ENCODE measurements around the gene PSMA4.
A peak's percentile ranks its signal among the peaks of the same experiment; 100 is the strongest.
"Not testable (repeated sequence)": the region's sequence is repeated elsewhere in the genome, so short reads cannot be mapped to it uniquely, and the experiment has no call there.

PSMA4 gene

GRCh38 chr15:78552597-78552996 is 12.4 kb downstream of the PSMA4 start:
- no peak for DNase-seq

DNA sequence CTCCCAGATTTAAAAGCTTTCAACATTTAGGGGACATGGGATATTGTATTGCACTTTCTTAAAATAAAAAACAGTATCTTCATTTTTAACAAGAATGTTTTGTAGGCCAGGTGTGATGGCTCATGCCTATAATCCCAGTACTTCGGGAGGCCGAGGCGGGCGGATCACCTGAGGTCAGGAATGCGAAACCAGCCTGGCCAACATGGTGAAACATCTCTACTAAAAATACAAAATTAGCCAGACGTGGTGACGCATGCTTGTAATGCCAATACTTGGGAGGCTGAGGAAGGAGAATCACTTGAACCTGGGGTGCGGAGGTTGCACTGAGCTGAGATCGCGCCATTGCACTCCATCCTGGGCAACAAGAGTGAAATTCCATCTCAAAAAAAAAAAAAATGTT is 20.0 kb downstream of the PSMA4 start:
- DNase-seq, result not testable (repeated sequence)

DNA sequence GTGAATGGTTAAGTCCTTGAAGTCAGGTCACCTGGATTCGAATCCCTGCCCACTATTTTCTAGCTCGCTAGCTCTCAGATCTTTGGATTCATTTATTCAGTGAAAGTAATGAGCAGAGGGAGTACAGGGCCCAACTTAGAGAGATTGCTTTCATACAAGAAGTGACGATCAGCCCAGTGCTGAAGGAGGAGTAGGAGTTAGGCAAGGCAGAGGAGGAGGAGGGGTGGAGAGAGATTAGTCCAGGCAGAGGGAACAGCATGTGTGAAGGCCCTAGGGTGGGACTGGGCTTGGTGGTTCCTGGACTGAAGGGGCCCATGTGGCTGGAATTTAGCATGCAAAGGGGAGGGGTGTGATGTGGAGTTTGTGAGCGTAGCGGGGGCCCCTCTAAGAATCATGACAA is 21.2 kb downstream of the PSMA4 start:
- DNase-seq, result no peak

- DNase-seq, result no peak
Measured at GRCh38 chr15:78563092-78563491, 22.8 kb downstream of the PSMA4 start.

DNA sequence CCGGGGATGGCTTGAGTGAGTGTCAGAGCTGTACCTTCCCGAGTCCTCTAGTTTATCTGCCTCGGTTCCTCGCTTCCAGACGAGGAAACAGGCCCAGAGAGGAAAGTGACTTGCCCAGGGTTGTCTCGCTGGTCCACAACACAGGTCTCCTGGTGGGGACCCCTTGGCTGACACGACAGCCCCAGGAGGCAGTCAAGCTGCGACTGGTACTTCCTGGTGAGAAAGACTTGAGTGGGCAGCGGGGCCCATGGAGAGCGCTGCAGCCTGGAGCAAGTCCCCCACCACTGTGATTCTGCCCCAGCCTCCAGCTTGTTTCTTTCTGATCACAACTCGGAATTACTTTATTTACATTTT is 24.5 kb downstream of the PSMA4 start:
- no peak for DNase-seq

GRCh38 chr15:78565097-78565950 is 25.1 kb downstream of the PSMA4 start, which contains the start of gene CHRNA5:
Gene CHRNA5, plus strand, starts transcription at chr15:78565520. Its CDS starts 200 bp downstream, at chr15:78565720.
- DNase-seq, result peak; percentile 82

GRCh38 chr15:78565951-78566774 is 25.9 kb downstream of the PSMA4 start:
- DNase-seq, result peak; percentile 62

DNA sequence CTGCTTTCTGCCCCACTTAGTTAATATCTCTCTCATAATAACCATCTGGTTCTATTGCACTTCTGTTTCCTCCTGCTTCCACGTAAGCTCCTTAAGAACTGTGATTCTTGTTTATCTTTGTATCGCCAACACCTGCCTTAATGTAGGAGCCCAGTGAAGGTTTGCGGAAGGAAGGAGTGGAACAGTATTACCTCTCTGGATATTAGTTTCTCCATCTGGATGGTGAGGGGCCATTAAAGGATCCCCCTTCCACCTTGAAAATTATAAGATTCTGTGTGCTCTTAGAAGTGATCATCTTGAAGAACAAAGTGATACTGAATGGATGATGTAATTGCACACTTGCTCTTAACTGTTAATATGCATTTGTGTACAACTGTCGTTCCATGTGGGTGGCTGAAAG is 27.3 kb downstream of the PSMA4 start:
- DNase-seq, result no peak

DNA sequence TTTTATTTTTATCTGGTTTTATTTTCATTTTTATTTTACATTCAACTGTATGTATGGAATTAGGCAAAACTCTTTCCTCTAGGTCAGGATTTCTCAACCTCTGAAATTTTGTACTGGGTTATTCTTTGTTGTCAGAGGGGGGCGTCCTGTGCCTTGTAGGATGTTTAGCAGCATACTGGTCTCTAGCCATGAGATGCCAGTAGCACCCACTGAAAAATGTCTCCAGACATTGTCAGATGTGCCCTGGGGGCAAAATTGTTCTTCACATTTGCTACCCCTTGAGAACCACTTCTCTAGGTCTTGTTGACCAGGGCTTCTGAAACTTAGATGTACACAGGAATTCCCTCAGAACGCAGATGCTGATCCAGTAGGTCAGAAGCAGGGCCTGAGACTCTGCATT is 30.5 kb downstream of the PSMA4 start:
- no peak for DNase-seq

DNA sequence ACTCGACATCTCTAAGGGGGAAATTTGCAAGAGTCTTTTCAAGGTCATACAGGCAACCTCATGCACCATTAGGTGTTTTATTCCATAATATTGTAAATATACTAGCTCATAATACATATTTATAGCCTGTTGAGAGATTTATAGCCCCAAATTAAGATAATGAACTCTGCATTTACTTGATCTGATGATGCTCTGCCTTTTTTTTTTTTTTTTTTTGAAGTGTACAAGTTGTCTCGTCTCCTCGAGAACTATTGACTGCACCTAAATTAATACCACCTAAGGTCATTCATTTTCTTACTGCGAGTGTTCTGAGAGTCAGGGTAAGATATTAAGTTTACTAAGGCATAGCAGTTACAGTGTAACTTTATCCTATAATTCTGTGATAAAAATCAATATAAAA is 31.1 kb downstream of the PSMA4 start:
- no peak for DNase-seq

GRCh38 chr15:78573416-78573815 is 33.2 kb downstream of the PSMA4 start:
- DNase-seq, result no peak

- DNase-seq, result no peak
Measured at GRCh38 chr15:78574944-78575343, 34.7 kb downstream of the PSMA4 start.

- DNase-seq, result no peak
Measured at GRCh38 chr15:78597583-78597982, 57.3 kb downstream of the PSMA4 start.

- no peak for DNase-seq
Measured at GRCh38 chr15:78598348-78598747, 58.1 kb downstream of the PSMA4 start.

GRCh38 chr15:78599189-78599588 is 58.9 kb downstream of the PSMA4 start:
- DNase-seq, result no peak
